ENCODE results near the gene SULT1C2. TPM values are rescaled to one million over a fixed set of nuclear protein-coding genes. Genes with fewer than 3 reads are reported as not detected.

Gene SULT1C2
- total RNA-seq, 1 experiment from 2014 or later: 1.6 TPM

DNA sequence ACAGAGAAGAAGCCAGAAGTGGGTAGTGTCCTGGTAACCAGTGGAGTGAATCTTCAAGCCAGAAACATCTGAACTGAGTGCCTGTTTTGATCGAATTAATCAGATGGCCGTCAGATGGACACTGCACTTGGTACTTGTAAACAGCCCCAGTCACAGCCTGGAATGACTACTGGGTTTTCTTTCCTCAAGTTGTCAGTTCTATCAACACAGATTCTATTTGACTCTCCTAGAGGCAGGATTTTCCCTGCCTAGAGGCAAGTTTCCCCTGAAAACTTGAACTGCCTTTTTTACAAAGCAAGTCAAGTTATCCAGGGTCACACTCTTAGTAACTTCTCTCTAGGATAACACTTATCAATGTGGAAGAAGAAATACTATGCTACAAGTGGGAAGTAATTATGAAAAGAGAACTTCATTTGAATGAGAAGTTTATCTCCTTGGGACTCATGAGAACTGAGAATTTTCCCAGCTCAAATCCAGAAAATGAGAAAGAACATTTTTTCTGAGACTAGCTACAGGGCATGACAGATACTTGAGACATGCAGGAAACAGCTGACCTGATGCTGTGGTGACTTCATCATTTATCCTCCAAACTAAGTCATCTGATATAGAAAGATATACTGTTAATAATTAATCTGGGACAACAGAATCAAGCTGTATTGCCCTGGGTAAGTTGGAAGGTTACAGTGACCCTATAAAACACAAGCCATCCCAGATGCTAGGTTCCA, 36.0 kb downstream of the SULT1C2 start:
- H4K20me1 ChIP-seq (ENCODE audit: control insufficient read depth, insufficient read depth, insufficient read length): no peaks in the 10 kb centered on the region
- no peak overlapping the region for H4K91ac ChIP-seq (ENCODE audit: insufficient read length, low read depth, low read length)
- no peak overlapping the region for H2AK5ac ChIP-seq (ENCODE audit: insufficient read length, low read length)
- Mint-ChIP-seq H3K4me1 (no peaks in the 10 kb centered on the region), H3K36me3 (ENCODE audit: insufficient read depth in 1 of 3, low read depth in 3 of 3) (no peaks in the 10 kb centered on the region), H3K27me3 (ENCODE audit: low read depth) (peaks cover 4% of the 10 kb centered on the region), H3K4me3 (no peak overlapping the region), H3K9me3 (no peaks in the 10 kb centered on the region), H3K27ac (no peak overlapping the region)
- H2BK15ac ChIP-seq (ENCODE audit: low read depth, low read length): no peak overlapping the region
- no peaks in the 10 kb centered on the region for H3K27me3 ChIP-seq (ENCODE audit: insufficient read depth, low read length)
- no peaks in the 10 kb centered on the region for H3K23me2 ChIP-seq (ENCODE audit: insufficient read length, low read depth, low read length, poor library complexity, severe bottlenecking)
- H3K18ac ChIP-seq (ENCODE audit: insufficient read length, low read depth, low read length): no peak overlapping the region
- TF ChIP-seq CTCF (conservative IDR thresholded peaks at IDR 0.05): no peak
- H3K4ac ChIP-seq (ENCODE audit: low read depth, low read length): no peak overlapping the region
- WGBS (ENCODE audit: extremely low coverage, insufficient read length, low lambda C conversion rate): no CpG with 5 or more reads among the region's 2 CpGs
- H3K9me3 ChIP-seq (ENCODE audit: control insufficient read depth, low read depth, low read length): no peaks in the 10 kb centered on the region
- no peak overlapping the region for H2BK12ac ChIP-seq (ENCODE audit: insufficient read length, low read depth, low read length)
- no peak overlapping the region for H2BK20ac ChIP-seq (ENCODE audit: low read depth, low read length, poor library complexity, severe bottlenecking)
- DNase-seq: no peak
- no peak overlapping the region for H2BK120ac ChIP-seq (ENCODE audit: low read depth, low read length, poor library complexity, severe bottlenecking)
- no peak overlapping the region for H3K27ac ChIP-seq (ENCODE audit: insufficient read length, low read depth, low read length)
- H3K79me1 ChIP-seq (ENCODE audit: insufficient read depth, low read depth, low read length, poor library complexity, severe bottlenecking): no peaks in the 10 kb centered on the region
- no peak overlapping the region for H3K4me2 ChIP-seq (ENCODE audit: insufficient read depth, insufficient read length, low read length)
- H4K5ac ChIP-seq (ENCODE audit: insufficient read length, low read depth, low read length): no peak overlapping the region
- H3K14ac ChIP-seq (ENCODE audit: insufficient read depth, low read length): no peak overlapping the region
- no peak overlapping the region for H2AFZ ChIP-seq (ENCODE audit: low read length)
- no peak overlapping the region for H3K9ac ChIP-seq (ENCODE audit: extremely low read depth, insufficient read length, low read length)
- no peak overlapping the region for H3K56ac ChIP-seq (ENCODE audit: insufficient read length, low read depth, low read length)
- H3K4me1 ChIP-seq (ENCODE audit: insufficient read depth, low read length): no peaks in the 10 kb centered on the region
- no peak overlapping the region for H3K23ac ChIP-seq (ENCODE audit: insufficient read length, low read depth, low read length)
- H4K8ac ChIP-seq (replicated peaks; ENCODE audit: insufficient read length, low read depth, low read length): no peak overlapping the region
- H3K79me2 ChIP-seq (ENCODE audit: insufficient read depth, low read length): no peaks in the 10 kb centered on the region
- H3T11ph ChIP-seq (ENCODE audit: low read length): no peak overlapping the region
- H2BK5ac ChIP-seq (ENCODE audit: insufficient read length, low read length): no peak overlapping the region

Measured in H9 (cell line).